VCaP (cell line): ENCODE measurements around the gene ZNF277.

Source experiments
- H3K27ac ChIP-seq: fragments of 450-650 bp; 2 replicates; pipeline ENCODE4 v1.5.1; 2017
- TF ChIP-seq, protein P1 (sequence below): fragments of 450-650 bp; conservative IDR thresholded peaks from 2 replicates; pipeline ENCODE4 v1.5.1; 2017; ENCODE audit warnings: mild to moderate bottlenecking, moderate library complexity

Gene ZNF277

DNA sequence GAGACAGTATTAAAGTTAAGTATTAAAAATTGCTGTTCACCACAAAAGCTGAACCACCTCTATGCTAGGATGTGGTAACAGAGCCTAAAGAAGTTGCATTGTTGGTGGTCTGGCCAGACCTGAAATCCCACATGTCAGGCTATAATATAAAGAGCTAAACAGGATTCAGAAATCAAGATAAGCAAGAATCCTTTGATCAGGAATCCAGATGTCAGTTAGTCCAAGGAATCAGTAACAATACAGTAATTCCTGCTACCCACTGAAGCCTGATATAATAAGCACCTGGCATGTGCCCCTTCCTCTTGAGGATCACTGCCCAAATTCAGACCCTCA is 48.9 kb downstream of the ZNF277 start:
- TF ChIP-seq, protein P1, sequence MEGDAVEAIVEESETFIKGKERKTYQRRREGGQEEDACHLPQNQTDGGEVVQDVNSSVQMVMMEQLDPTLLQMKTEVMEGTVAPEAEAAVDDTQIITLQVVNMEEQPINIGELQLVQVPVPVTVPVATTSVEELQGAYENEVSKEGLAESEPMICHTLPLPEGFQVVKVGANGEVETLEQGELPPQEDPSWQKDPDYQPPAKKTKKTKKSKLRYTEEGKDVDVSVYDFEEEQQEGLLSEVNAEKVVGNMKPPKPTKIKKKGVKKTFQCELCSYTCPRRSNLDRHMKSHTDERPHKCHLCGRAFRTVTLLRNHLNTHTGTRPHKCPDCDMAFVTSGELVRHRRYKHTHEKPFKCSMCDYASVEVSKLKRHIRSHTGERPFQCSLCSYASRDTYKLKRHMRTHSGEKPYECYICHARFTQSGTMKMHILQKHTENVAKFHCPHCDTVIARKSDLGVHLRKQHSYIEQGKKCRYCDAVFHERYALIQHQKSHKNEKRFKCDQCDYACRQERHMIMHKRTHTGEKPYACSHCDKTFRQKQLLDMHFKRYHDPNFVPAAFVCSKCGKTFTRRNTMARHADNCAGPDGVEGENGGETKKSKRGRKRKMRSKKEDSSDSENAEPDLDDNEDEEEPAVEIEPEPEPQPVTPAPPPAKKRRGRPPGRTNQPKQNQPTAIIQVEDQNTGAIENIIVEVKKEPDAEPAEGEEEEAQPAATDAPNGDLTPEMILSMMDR, result no peak
- peak overlapping the region; percentile 81 for H3K27ac ChIP-seq

DNA sequence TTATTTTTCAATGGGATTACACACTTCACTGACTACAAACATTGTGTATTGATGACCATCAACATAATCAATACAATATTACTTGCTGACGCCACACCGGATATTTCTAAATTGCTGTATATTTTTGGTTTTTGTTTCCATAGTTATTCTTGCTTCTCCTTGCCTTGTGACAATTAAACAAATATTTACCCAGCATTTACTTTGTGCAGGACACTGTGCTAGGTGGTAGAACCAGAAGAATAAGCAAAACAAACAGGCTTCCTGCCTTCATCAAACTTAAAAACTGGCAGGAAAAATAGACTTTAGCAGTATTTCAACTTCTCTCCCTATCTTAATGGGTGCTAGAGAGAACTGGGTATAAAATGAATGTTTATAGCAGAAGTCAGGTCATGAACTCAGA is 50.6 kb downstream of the ZNF277 start:
- TF ChIP-seq, protein P1, result no peak

DNA sequence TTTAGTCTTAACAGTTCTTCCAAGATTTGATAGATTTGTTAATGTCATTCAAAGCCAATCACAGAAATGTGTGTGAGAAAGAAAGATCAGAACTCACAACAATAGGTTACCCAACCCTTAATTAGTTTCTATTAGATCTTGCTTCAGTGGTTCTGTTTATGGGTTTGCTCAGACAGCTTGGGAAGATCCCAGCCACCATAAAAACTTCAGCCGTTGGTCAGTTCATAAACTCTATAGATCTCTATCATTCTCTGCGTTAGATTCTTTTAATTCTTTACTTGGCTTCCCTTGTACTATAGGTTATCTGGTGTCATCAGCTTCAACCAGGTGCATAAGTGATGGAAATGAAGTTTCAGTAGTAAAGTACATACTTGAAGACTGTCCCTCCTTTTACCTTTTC is 54.4 kb downstream of the ZNF277 start:
- H3K27ac ChIP-seq, result peak overlapping the region; percentile 58; the same call in 1 of the 2 replicates
- TF ChIP-seq, protein P1, result no peak

More for the DNA sequence above, 50.6 kb downstream of the ZNF277 start:
- H3K27ac ChIP-seq, result peak overlapping the region; percentile 81

DNA sequence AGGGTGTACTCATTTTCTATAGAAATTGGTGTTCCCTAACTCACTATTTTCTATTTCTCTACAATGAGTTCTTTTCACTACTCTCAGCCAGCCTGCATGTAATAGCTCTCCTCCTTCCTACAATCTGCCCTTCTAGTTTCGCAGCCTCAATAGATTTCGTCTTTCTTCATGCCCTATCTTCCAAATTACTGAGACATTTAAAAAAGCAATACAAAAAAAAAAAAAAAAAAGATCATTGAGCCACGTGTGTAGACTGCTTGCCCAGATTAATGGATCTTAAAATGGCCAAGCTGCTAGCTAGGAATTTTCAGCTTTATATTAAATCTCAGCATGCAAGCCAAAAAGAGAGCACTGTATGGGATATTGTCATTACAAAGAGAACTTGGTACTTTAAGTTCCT is 55.5 kb downstream of the ZNF277 start:
- TF ChIP-seq, protein P1, result no peak
- H3K27ac ChIP-seq, result peak overlapping the region; percentile 58

DNA sequence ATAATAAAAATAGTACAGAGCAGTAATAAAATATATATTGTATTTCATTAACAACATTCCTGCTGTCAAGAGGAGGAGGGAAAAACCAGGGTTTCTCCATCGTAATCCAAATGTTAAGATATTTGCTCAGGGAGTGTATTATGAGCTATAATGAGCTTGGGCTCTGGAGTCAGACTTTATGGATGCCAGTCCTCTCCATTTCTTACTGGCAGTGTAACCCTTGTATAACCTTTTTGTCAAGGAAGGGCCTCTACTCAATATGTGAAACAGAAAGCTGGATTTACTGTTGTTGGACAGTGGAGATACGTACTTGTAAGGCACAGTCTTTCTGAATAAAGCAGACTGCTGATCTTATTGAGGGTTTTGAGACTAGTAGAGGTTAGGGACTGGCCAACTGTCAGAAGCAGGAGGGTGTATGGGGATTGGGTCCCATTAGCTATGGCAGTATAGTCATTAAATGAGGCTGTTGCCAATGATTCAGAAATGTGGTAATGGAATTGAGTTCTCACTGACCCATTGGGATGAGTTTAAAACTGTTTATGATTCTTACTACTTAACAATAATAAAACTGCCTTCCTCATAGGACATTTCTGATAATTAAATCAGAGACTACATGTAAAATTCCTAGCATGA is 56.5 kb downstream of the ZNF277 start:
- TF ChIP-seq, protein P1, result no peak
- peak overlapping the region; percentile 58 for H3K27ac ChIP-seq

DNA sequence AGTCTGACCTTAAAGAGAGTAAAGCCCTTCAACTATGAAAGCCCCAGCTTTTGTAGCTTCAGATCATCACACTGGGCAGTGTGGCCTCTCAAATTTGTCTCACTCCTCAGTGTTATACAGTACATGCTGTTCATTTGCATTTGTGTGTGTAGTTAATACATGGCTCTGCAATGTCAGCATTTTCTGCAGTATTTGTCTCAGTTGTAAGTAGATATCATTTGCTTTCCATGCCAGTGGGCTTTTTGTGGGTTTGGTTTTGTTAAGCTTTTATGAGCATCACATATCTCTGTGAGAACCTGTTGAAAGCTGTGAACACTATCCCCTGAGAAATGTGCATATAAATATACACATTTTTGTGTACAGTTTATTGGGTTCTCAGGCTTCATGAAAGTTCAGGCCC is 57.0 kb downstream of the ZNF277 start:
- H3K27ac ChIP-seq, result peak overlapping the region; percentile 58
- TF ChIP-seq, protein P1, result no peak

DNA sequence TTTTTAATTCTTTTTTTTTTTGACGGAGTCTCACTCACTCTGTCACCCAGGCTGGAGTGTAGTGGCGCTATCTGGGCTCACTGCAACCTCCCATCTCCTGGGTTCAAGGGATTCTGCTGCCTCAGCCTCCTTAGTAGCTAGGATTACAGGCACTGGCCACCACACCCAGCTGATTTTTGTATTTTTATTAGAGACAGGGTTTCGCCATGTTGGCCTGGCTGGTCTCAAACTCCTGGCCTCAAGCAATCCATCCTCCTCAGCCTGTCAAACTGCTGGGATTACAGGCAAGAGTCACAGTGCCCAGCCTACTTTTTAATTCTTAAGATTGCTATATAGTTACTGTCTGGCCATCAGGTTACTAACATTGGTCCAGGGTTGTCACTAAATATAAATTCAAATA is 59.6 kb downstream of the ZNF277 start:
- TF ChIP-seq, protein P1, result no peak
- H3K27ac ChIP-seq, result no peak overlapping the region
